GM12801 (cell line): ENCODE results near the gene VAPB.

Source experiments
- CTCF ChIP-seq: IDR thresholded peaks from one replicate; pipeline ENCODE4 v1.5.1; 2011; ENCODE audit warnings: control low read depth; ENCODE audit not compliant: insufficient read length; ENCODE audit errors: extremely low read depth

Gene VAPB

GRCh38 chr20:58479726-58480440, 90.9 kb downstream of the VAPB start:
- TF ChIP-seq CTCF: no peak

GRCh38 chr20:58480551-58481336, 91.7 kb downstream of the VAPB start:
- no peak for TF ChIP-seq CTCF

DNA sequence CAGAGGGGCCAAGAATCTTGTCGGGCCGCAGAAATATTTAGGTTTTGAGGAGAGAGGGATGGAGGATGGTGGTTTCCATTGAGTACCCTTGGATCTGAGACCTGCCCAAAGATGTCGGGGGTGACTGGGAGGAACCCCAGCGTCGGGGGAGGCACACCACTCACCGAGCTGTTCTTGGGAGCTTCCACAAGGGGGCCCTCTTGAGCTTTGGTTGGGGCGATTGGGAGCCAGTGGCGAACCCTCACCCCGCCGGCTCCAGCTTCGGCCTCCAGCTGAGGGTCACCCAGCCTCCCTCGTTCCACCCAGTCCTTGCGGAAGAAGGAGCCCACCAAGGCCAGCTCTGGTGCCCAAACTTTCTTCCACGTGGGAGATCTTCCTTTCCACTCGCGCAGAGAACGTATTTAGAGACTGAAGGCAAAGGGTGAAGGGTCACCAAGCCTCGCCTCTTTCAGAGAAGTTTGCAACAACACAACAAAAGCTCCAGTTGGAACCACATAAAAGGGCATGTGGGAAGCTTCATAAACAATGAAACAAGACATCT, 92.5 kb downstream of the VAPB start:
- no peak for TF ChIP-seq CTCF

DNA sequence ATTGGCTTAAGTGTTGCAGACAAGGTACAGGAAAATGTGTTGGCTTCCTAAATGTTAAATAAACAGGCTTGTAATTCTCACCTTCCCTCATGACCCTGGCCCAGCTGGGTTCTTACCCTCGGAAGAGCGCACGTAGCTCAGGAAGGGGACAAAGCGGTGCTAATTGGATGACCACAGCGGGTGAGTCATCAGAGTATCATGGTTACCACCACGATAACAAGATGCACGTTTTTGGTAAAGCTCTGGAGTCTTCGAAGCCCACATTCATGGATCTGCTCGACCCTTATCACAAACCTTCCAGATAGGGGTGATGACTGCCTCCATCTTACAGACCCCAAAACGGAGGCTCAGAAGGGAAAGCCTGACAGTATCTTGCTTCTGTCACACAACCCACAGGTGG, 93.4 kb downstream of the VAPB start:
- no peak for TF ChIP-seq CTCF

DNA sequence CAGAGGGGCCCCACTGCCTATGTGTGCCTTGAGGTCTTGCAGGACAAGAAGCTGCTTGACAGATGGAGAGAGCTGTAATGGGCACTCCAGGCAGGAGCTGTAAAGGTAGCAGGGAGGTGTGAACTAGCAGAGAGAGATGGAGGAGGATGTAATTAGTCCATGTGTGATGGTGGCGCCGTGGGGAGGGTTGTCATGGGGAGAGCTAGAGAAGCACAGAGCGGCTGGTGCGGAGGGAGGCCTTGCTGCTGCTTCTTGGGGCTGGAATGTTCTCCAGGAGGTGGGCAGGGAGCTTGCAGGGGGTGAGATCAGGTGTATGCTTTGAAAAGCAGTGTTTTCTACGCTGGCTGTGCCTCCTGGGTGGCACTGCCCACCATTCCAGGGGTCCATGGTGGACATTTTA, 94.0 kb downstream of the VAPB start:
- TF ChIP-seq CTCF: no peak

DNA sequence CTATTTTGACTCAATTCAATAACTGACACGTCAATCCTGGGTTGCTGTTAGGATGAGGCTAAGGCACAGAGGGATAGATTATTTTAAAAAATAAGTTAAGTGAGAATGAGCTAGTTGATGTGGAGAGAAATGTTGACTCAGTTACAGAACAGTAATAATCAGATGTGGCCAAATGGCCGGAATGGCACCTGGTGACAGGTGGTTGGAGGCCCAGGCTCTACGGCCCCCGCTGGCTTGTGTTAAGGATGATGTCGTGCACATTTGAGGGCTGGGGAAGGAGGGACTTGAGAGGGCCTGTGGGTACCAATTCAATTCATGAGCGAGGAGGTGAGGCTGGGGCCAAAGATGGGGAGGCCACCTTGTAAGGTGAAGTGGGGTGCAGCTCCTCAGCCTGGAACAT, 94.4 kb downstream of the VAPB start:
- no peak for TF ChIP-seq CTCF

GRCh38 chr20:58485393-58485792, 96.4 kb downstream of the VAPB start:
- no peak for TF ChIP-seq CTCF
